ENCODE results near the gene SDK1.

Gene SDK1

GRCh38 chr7:3425087-3425486 is 124.0 kb downstream of the SDK1 start:
- no peak for DNase-seq

GRCh38 chr7:3426064-3426463 is 125.0 kb downstream of the SDK1 start:
- DNase-seq = no peak

GRCh38 chr7:3427957-3428356 is 126.9 kb downstream of the SDK1 start:
- DNase-seq = no peak

- DNase-seq = no peak
These were observed 128.9 kb downstream of the SDK1 start for GRCh38 chr7:3429981-3430380.

GRCh38 chr7:3430588-3430987 is 129.5 kb downstream of the SDK1 start:
- DNase-seq = no peak

- DNase-seq = no peak
These were observed 130.3 kb downstream of the SDK1 start for GRCh38 chr7:3431306-3431705.

- DNase-seq = no peak
These were observed 131.9 kb downstream of the SDK1 start for GRCh38 chr7:3432911-3433310.

GRCh38 chr7:3434611-3435010 is 133.6 kb downstream of the SDK1 start:
- DNase-seq = no peak

GRCh38 chr7:3436112-3436511 is 135.1 kb downstream of the SDK1 start:
- no peak for DNase-seq

- DNase-seq = no peak
These were observed 135.7 kb downstream of the SDK1 start for GRCh38 chr7:3436746-3437145.

- DNase-seq = no peak
These were observed 136.4 kb downstream of the SDK1 start for GRCh38 chr7:3437467-3437866.

GRCh38 chr7:3438352-3438751 is 137.3 kb downstream of the SDK1 start:
- DNase-seq = no peak

- no peak for DNase-seq
These were observed 138.4 kb downstream of the SDK1 start for GRCh38 chr7:3439333-3440030.

- DNase-seq = no peak
These were observed 139.5 kb downstream of the SDK1 start for GRCh38 chr7:3440509-3440908.

- no peak for DNase-seq
These were observed 142.7 kb downstream of the SDK1 start for GRCh38 chr7:3443716-3444115.

- DNase-seq = no peak
These were observed 145.7 kb downstream of the SDK1 start for GRCh38 chr7:3446786-3447185.

GRCh38 chr7:3451701-3452100 is 150.6 kb downstream of the SDK1 start:
- no peak for DNase-seq

GRCh38 chr7:3453398-3453797 is 152.3 kb downstream of the SDK1 start:
- no peak for DNase-seq

GRCh38 chr7:3455806-3456595 is 154.9 kb downstream of the SDK1 start:
- no peak for DNase-seq

GRCh38 chr7:3459111-3459510 is 158.1 kb downstream of the SDK1 start:
- no peak for DNase-seq

GRCh38 chr7:3461923-3462322 is 160.9 kb downstream of the SDK1 start:
- no peak for DNase-seq

- DNase-seq = no peak
These were observed 162.6 kb downstream of the SDK1 start for GRCh38 chr7:3463696-3464095.

GRCh38 chr7:3464900-3465622 is 164.0 kb downstream of the SDK1 start:
- no peak for DNase-seq

- DNase-seq = no peak
These were observed 165.2 kb downstream of the SDK1 start for GRCh38 chr7:3466261-3466660.
